NK-92 (cell line): ENCODE results near the gene SKAP2.
"Not testable (repeated sequence)": the region's sequence is repeated elsewhere in the genome, so short reads cannot be mapped to it uniquely, and the experiment has no call there.

Experiments
- DNase-seq: peaks from one replicate; lab custom pipeline; 2025; ENCODE audit not compliant: unreplicated experiment; lab: John Stamatoyannopoulos, UW

SKAP2 gene

GRCh38 chr7:26857506-26858240 lies 6.7 kb downstream of the SKAP2 start:
- no peak for DNase-seq

GRCh38 chr7:26857170-26857505 lies 7.3 kb downstream of the SKAP2 start:
- DNase-seq = no peak

- DNase-seq = no peak
Measured at GRCh38 chr7:26856176-26856985, 8.0 kb downstream of the SKAP2 start.

GRCh38 chr7:26854876-26855855 lies 9.2 kb downstream of the SKAP2 start:
- DNase-seq = no peak

GRCh38 chr7:26853788-26854393 lies 10.5 kb downstream of the SKAP2 start:
- no peak for DNase-seq

- no peak for DNase-seq
Measured at GRCh38 chr7:26850193-26850651, 14.2 kb downstream of the SKAP2 start.

GRCh38 chr7:26843705-26844104 lies 20.7 kb downstream of the SKAP2 start:
- no peak for DNase-seq

- DNase-seq = no peak
Measured at GRCh38 chr7:26842897-26843296, 21.5 kb downstream of the SKAP2 start.

GRCh38 chr7:26841003-26841739 lies 23.2 kb downstream of the SKAP2 start:
- no peak for DNase-seq

- not testable (repeated sequence) for DNase-seq
Measured at GRCh38 chr7:26836793-26837192, 27.6 kb downstream of the SKAP2 start.

GRCh38 chr7:26815426-26815825 lies 49.0 kb downstream of the SKAP2 start:
- no peak for DNase-seq

- DNase-seq = no peak
Measured at GRCh38 chr7:26813432-26813831, 51.0 kb downstream of the SKAP2 start.

GRCh38 chr7:26794541-26794940 lies 69.8 kb downstream of the SKAP2 start:
- no peak for DNase-seq

GRCh38 chr7:26792576-26792975 lies 71.8 kb downstream of the SKAP2 start:
- no peak for DNase-seq

GRCh38 chr7:26792006-26792405 lies 72.4 kb downstream of the SKAP2 start:
- no peak for DNase-seq

GRCh38 chr7:26789481-26790184 lies 74.8 kb downstream of the SKAP2 start:
- no peak for DNase-seq

- DNase-seq = no peak
Measured at GRCh38 chr7:26787701-26788100, 76.7 kb downstream of the SKAP2 start.

GRCh38 chr7:26784118-26784517 lies 80.3 kb downstream of the SKAP2 start:
- no peak for DNase-seq

GRCh38 chr7:26782501-26782900 lies 81.9 kb downstream of the SKAP2 start:
- no peak for DNase-seq
